ENCODE measurements around the gene SKA2. TPM values are rescaled to one million over a fixed set of nuclear protein-coding genes. Genes with fewer than 3 reads are reported as not detected.

SKA2 gene
- total and polyA plus RNA-seq, 2 of the 8 experiments (the other 6 are each of a cell fraction or from before 2014, with no cell fraction given), result 15.6 to 95.8 TPM

DNA sequence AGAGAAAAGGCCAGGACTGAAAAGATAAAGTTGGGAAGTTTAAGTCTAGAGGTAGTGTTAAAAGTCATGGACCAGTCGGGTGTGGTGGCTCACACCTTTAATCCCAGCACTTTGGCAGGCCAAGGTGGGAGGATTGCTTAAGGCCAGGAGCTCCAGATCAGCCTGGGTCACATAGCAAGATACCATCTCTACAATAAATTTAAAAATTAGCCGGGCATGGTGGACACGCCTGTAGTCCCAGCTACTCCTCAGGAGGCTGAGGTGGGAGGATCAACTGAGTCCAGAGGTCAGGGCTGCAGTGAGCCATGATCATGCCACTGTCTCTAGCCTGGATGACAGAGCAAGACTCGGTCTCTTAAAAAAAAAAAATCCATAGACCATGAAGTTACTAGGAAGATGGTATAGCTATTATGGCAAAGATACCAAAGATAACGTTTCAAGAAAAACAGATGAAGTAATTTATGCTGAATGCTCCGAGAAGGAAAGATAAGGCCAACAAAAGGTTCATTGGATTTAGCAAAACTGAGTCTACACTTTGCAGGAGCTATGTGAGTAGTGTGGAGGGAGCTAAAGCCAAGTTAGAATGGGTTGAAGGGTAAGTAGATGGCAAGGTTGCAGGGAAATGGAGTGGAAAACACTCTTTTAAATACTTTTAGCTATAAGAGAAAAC is 60.0 kb downstream of the SKA2 start (continued):
- TF ChIP-seq RXRA (IDR thresholded peaks at IDR 0.05; ENCODE audit: insufficient read depth, low read depth, low read length), result no peak
